WTC11 (cell line): ENCODE data around the gene MSI2. TPM values are rescaled to one million over a fixed set of nuclear protein-coding genes. Genes with fewer than 3 reads are reported as not detected.
A peak's percentile ranks its signal among the peaks of the same experiment; 100 is the strongest.

Experiments
- ATAC-seq: fragments of 200-7000 bp; cut with Tn5 transposase; 2 replicates; pipeline ENCODE4 v1.10.0; 2021; ENCODE audit warnings: mild to moderate bottlenecking, moderate library complexity
- CTCF ChIA-PET: fragments of 300-600 bp; sonication (Branson Sonifier 250); formaldehyde crosslinking; loops from one replicate; lab custom pipeline; 2021; ENCODE audit warnings: antibody characterized with exemption; lab: Charles Lee
- POLR2A ChIA-PET: fragments of 350-600 bp; sonication (Branson Sonifier 250); formaldehyde crosslinking; loops from one replicate; lab custom pipeline; 2021; ENCODE audit warnings: antibody characterized with exemption; lab: Charles Lee
- DNase-seq: peaks from one replicate; pipeline ENCODE4 v3.0.0; 2021; ENCODE audit warnings: low spot score
- H3K27ac Mint-ChIP-seq: 2 replicates; pipeline ENCODE4 v1.8.0; 2021; ENCODE audit warnings: mixed read lengths
- H3K27me3 Mint-ChIP-seq: 2 replicates; pipeline ENCODE4 v1.8.0; 2021; ENCODE audit warnings: low read depth, mild to moderate bottlenecking, moderate library complexity, mixed read lengths
- H3K36me3 Mint-ChIP-seq: 2 replicates; pipeline ENCODE4 v1.8.0; 2021; ENCODE audit warnings: mixed read lengths
- H3K4me1 Mint-ChIP-seq: 2 replicates; pipeline ENCODE4 v1.8.0; 2022; ENCODE audit warnings: mixed read lengths
- H3K4me3 Mint-ChIP-seq: 2 replicates; pipeline ENCODE4 v1.8.0; 2021; ENCODE audit warnings: mild to moderate bottlenecking, moderate library complexity, mixed read lengths
- H3K9me3 Mint-ChIP-seq: 2 replicates; pipeline ENCODE4 v1.8.0; 2021; ENCODE audit warnings: mixed read lengths
- AR ChIP-seq: fragments of 250-450 bp; sonication (Bioruptor Pico); IDR thresholded peaks from 2 replicates; pipeline ENCODE4 v1.9.0; 2021; ENCODE audit warnings: mild to moderate bottlenecking
- ATF6 ChIP-seq: sonication (generic); formaldehyde crosslinking; IDR thresholded peaks from 2 replicates; pipeline ENCODE4 v1.8.1; 2023; ENCODE audit warnings: mild to moderate bottlenecking, missing genetic modification reagents
- CDX4 ChIP-seq: fragments of 250-450 bp; sonication (Bioruptor Pico); IDR thresholded peaks from 2 replicates; pipeline ENCODE4 v1.9.0; 2021; ENCODE audit warnings: moderate library complexity, mild to moderate bottlenecking, inconsistent platforms, borderline replicate concordance
- FOXK1 ChIP-seq: sonication (generic); formaldehyde crosslinking; IDR thresholded peaks from 2 replicates; pipeline ENCODE4 v1.8.0; 2022; ENCODE audit warnings: mild to moderate bottlenecking, moderate library complexity, missing genetic modification reagents
- MAX ChIP-seq: sonication (generic); formaldehyde crosslinking; IDR thresholded peaks from 2 replicates; pipeline ENCODE4 v1.8.0; 2022; ENCODE audit warnings: mild to moderate bottlenecking, missing genetic modification reagents
- MYBL2 ChIP-seq: sonication (generic); formaldehyde crosslinking; IDR thresholded peaks from 2 replicates; pipeline ENCODE4 v1.8.1; 2023; ENCODE audit warnings: mild to moderate bottlenecking, moderate library complexity, missing genetic modification reagents
- NFE2L1 ChIP-seq: sonication (generic); formaldehyde crosslinking; IDR thresholded peaks from 2 replicates; pipeline ENCODE4 v1.8.1; 2023; ENCODE audit warnings: missing genetic modification reagents
- STAT6 ChIP-seq: sonication (generic); formaldehyde crosslinking; conservative IDR thresholded peaks from 2 replicates; pipeline ENCODE4 v1.8.1; 2023; ENCODE audit warnings: mild to moderate bottlenecking, low read depth, missing genetic modification reagents, moderate library complexity
- TEAD4 ChIP-seq: sonication (generic); formaldehyde crosslinking; IDR thresholded peaks from 2 replicates; pipeline ENCODE4 v1.8.0; 2022; ENCODE audit warnings: mild to moderate bottlenecking, missing genetic modification reagents
- USF1 ChIP-seq: sonication (generic); formaldehyde crosslinking; IDR thresholded peaks from 2 replicates; pipeline ENCODE4 v1.8.0; 2022; ENCODE audit warnings: mild to moderate bottlenecking, missing genetic modification reagents
- ZNF317 ChIP-seq: sonication (generic); formaldehyde crosslinking; IDR thresholded peaks from 2 replicates; pipeline ENCODE4 v1.8.1; 2023; ENCODE audit warnings: low read depth, mild to moderate bottlenecking, moderate library complexity, missing genetic modification reagents, borderline replicate concordance
- ZSCAN18 ChIP-seq: fragments of 250-450 bp; sonication (Bioruptor Pico); IDR thresholded peaks from 2 replicates; pipeline ENCODE4 v2.1.2; 2022; ENCODE audit warnings: mild to moderate bottlenecking, moderate library complexity
- total RNA-seq: library from RNA; stranded (reverse); gene quantifications from 3 replicates; pipeline ENCODE4 v1.2.3, GENCODE V29; 2021

MSI2 gene
- total RNA-seq, 1 experiment from 2014 or later: 82.1 TPM

- Mint-ChIP-seq H3K27me3 (no peaks in the 10 kb centered on the region), H3K27ac (no peak overlapping the region; the same call in 1 of the 2 replicates), H3K9me3 (no peaks in the 10 kb centered on the region), H3K4me3 (no peak overlapping the region), H3K36me3 (no peaks in the 10 kb centered on the region), H3K4me1 (peaks cover 22% of the 10 kb centered on the region)
- DNase-seq (no peak), ATAC-seq (no peak)
- TF ChIP-seq ATF6 (CRISPR knock-in tag) (no peak), TEAD4 (CRISPR knock-in tag) (no peak), ZSCAN18 (CRISPR knock-in tag) (no peak), ZNF317 (no peak), MYBL2 (CRISPR knock-in tag) (no peak), FOXK1 (CRISPR knock-in tag) (no peak), NFE2L1 (no peak), STAT6 (CRISPR knock-in tag) (no peak)
- POLR2A ChIA-PET: no interaction called here
- CTCF ChIA-PET: interaction anchor here (0.6 kb wide), 1 partner anchor 940 kb away, joined by 6 read pairs; no protein-coding TSS in a partner anchor
These were observed 399.2 kb downstream of the MSI2 start for GRCh38 chr17:57655553-57655952.

- no peaks in the 10 kb centered on the region for H3K36me3 Mint-ChIP-seq
- TF ChIP-seq USF1 (CRISPR knock-in tag): no peak
- no peaks in the 10 kb centered on the region for H3K9me3 Mint-ChIP-seq
- no peak for ATAC-seq
- H3K27ac Mint-ChIP-seq: no peak overlapping the region
- ChIA-PET POLR2A (no interaction called here), CTCF (interaction anchor here (1.1 kb wide), 1 partner anchor 15 kb away, joined by 9 read pairs; no protein-coding TSS in a partner anchor)
- DNase-seq: no peak
- peaks cover 24% of the 10 kb centered on the region for H3K4me1 Mint-ChIP-seq
- H3K4me3 Mint-ChIP-seq: no peak overlapping the region
- no peaks in the 10 kb centered on the region for H3K27me3 Mint-ChIP-seq
These were observed 400.9 kb downstream of the MSI2 start for GRCh38 chr17:57657211-57657610.

- Mint-ChIP-seq H3K9me3 (no peaks in the 10 kb centered on the region), H3K36me3 (no peaks in the 10 kb centered on the region), H3K4me3 (peak overlapping the region; percentile 80), H3K27me3 (no peaks in the 10 kb centered on the region), H3K4me1 (peaks cover 59% of the 10 kb centered on the region), H3K27ac (no peak overlapping the region)
- ChIA-PET CTCF (interaction anchor here (6.3 kb wide), 1 partner anchor 10 kb away, joined by 60 read pairs; no protein-coding TSS in a partner anchor), POLR2A (no interaction called here)
- no peak for TF ChIP-seq AR
- TF ChIP-seq MAX (CRISPR knock-in tag): no peak
- TF ChIP-seq CDX4 (CRISPR knock-in tag): no peak
- DNase-seq (no peak), ATAC-seq (no peak)
These were observed 405.7 kb downstream of the MSI2 start for GRCh38 chr17:57662041-57662440.
